K562 (cell line): ENCODE results near the gene A1BG. TPM values are rescaled to one million over a fixed set of nuclear protein-coding genes. Genes with fewer than 3 reads are reported as not detected.

Experiments
- CUX1 ChIP-seq: fragments of 200-800 bp; sonication (Bioruptor generic); IDR thresholded peaks from 2 replicates; pipeline ENCODE4 v1.6.1; 2016; ENCODE audit warnings: missing genetic modification characterization, missing compliant biosample characterization
- E2F1 ChIP-seq: sonication (generic); formaldehyde crosslinking; IDR thresholded peaks from 2 replicates; pipeline ENCODE4 v1.8.1; 2023; ENCODE audit warnings: mild to moderate bottlenecking, missing genetic modification reagents, moderate library complexity
- ELF4 ChIP-seq: fragments of 450-650 bp; formaldehyde crosslinking; IDR thresholded peaks from 2 replicates; pipeline ENCODE4 v1.4.0; 2022; ENCODE audit warnings: missing genetic modification characterization
- FIP1L1 ChIP-seq: fragments of 200-400 bp; formaldehyde crosslinking; IDR thresholded peaks from 2 replicates; pipeline ENCODE4 v1.6.1; 2018; ENCODE audit warnings: mild to moderate bottlenecking, low read depth, low read length; ENCODE audit not compliant: poor library complexity, severe bottlenecking
- FOXK1 ChIP-seq: sonication (generic); formaldehyde crosslinking; IDR thresholded peaks from 2 replicates; pipeline ENCODE4 v1.8.0; 2022; ENCODE audit warnings: missing genetic modification reagents, mild to moderate bottlenecking, borderline replicate concordance
- KDM5B ChIP-seq: fragments of 200-600 bp; sonication (generic); IDR thresholded peaks from 2 replicates; pipeline ENCODE4 v1.6.1; 2012; ENCODE audit warnings: low read depth, mild to moderate bottlenecking, moderate library complexity, low read length, control low read depth, inconsistent platforms; ENCODE audit not compliant: insufficient replicate concordance
- MXD1 ChIP-seq: fragments of 250-450 bp; sonication (Bioruptor Pico); IDR thresholded peaks from 2 replicates; pipeline ENCODE4 v1.8.0; 2021; ENCODE audit warnings: borderline replicate concordance, mild to moderate bottlenecking, moderate library complexity; ENCODE audit not compliant: poor library complexity, severe bottlenecking
- MXI1 ChIP-seq: IDR thresholded peaks from 2 replicates; pipeline ENCODE4 v1.6.1; 2011; ENCODE audit warnings: low read depth, mild to moderate bottlenecking, improper control_type of control experiment, low read length
- PATZ1 ChIP-seq: fragments of 250-450 bp; sonication (Bioruptor Pico); IDR thresholded peaks from 2 replicates; pipeline ENCODE4 v1.5.0; 2020; ENCODE audit warnings: mild to moderate bottlenecking, borderline replicate concordance
- SMARCA5 ChIP-seq: fragments of 450-650 bp; IDR thresholded peaks from 2 replicates; pipeline ENCODE4 v1.6.1; 2016
- USF2 ChIP-seq: sonication (generic); formaldehyde crosslinking; IDR thresholded peaks from 2 replicates; pipeline ENCODE4 v1.5.0; 2020; ENCODE audit warnings: missing genetic modification reagents
- ZNF655 ChIP-seq: fragments of 250-450 bp; sonication (Bioruptor Pico); IDR thresholded peaks from 2 replicates; pipeline ENCODE4 v1.5.0; 2021
- ZNF75A ChIP-seq: fragments of 450-650 bp; formaldehyde crosslinking; IDR thresholded peaks from 2 replicates; pipeline ENCODE4 v1.4.0; 2020; ENCODE audit warnings: mild to moderate bottlenecking
- polyA plus RNA-seq, 8 experiments: library from polyadenylated mRNA; depleted of rRNA in 4 of 8; stranded (reverse) in 5 of 8; unstranded in 3 of 8; fragments of >200 nt; fragmentation: Nextera tagmentation in 2 of 8; fragmentation: Illumina TruSeq in 1 of 8; extraction: Ambion mirVana in 2 of 8; extraction: Trizol in 1 of 8; gene quantifications; 2 replicates each; pipeline versions ENCODE4 v1.2.1 to v1.2.3, GENCODE V29; 2011 to 2014; ENCODE audit warnings: inconsistent platforms in 1 of 8, missing spikeins in 1 of 8
- total RNA-seq, 7 experiments: library from RNA; depleted of rRNA in 6 of 7; stranded (reverse); fragments of >200 nt in 6 of 7; fragmentation: Illumina TruSeq in 2 of 7; extraction: Trizol in 2 of 7; gene quantifications; 2 replicates each; pipeline versions ENCODE4 v1.2.1 to v1.2.3, GENCODE V29; 2011 to 2021; ENCODE audit warnings: low replicate concordance in 1 of 7

Gene A1BG
- total and polyA plus RNA-seq, 9 of the 15 experiments (the other 6 are each of a cell fraction or from before 2014, with no cell fraction given), result 0.10 to 19.8 (median 2.6) TPM

- TF ChIP-seq E2F1 (CRISPR knock-in tag) (no peak), ELF4 (CRISPR knock-in tag) (no peak), FIP1L1 (peak; percentile 22), SMARCA5 (no peak), USF2 (CRISPR knock-in tag) (no peak), PATZ1 (CRISPR knock-in tag) (no peak), MXD1 (CRISPR knock-in tag) (no peak), ZNF75A (CRISPR knock-in tag) (no peak), ZNF655 (CRISPR knock-in tag) (no peak), KDM5B (peak; percentile 68), FOXK1 (CRISPR knock-in tag) (no peak), CUX1 (CRISPR knock-in tag) (no peak), MXI1 (no peak)
These were observed 6.0 kb downstream of the A1BG start (continued) for GRCh38 chr19:58346961-58347929.
